H9 (cell line): ENCODE data around the gene TMEM108. TPM values are rescaled to one million over a fixed set of nuclear protein-coding genes. Genes with fewer than 3 reads are reported as not detected.

ENCODE experiments used
- DNase-seq: peaks from one replicate; pipeline ENCODE4 v3.0.0-alpha.2; 2017
- H2AFZ ChIP-seq: one replicate; pipeline ENCODE4 v1.6.1; 2013; ENCODE audit warnings: mild to moderate bottlenecking, low read length, control low read depth, moderate library complexity
- H2AK5ac ChIP-seq: 2 replicates; pipeline ENCODE4 v1.6.1; 2013; ENCODE audit warnings: low read length, control low read depth, mixed read lengths; ENCODE audit not compliant: insufficient read length
- H2BK120ac ChIP-seq: one replicate; pipeline ENCODE4 v1.6.1; 2013; ENCODE audit warnings: low read depth, mild to moderate bottlenecking, low read length, control low read depth, inconsistent platforms; ENCODE audit not compliant: poor library complexity, severe bottlenecking
- H2BK12ac ChIP-seq: 2 replicates; pipeline ENCODE4 v1.6.1; 2013; ENCODE audit warnings: low read length, control low read depth, mixed read lengths, low read depth; ENCODE audit not compliant: insufficient read length
- H2BK15ac ChIP-seq: 2 replicates; pipeline ENCODE4 v1.6.1; 2013; ENCODE audit warnings: low read depth, low read length, control low read depth
- H2BK20ac ChIP-seq: one replicate; pipeline ENCODE4 v1.6.1; 2013; ENCODE audit warnings: low read depth, mild to moderate bottlenecking, low read length, control low read depth, inconsistent platforms; ENCODE audit not compliant: poor library complexity, severe bottlenecking
- H2BK5ac ChIP-seq: 2 replicates; pipeline ENCODE4 v1.6.1; 2013; ENCODE audit warnings: low read length, control low read depth, mixed read lengths; ENCODE audit not compliant: insufficient read length
- H3K14ac ChIP-seq: 2 replicates; pipeline ENCODE4 v1.6.1; 2013; ENCODE audit warnings: low read length, control low read depth; ENCODE audit not compliant: insufficient read depth
- H3K18ac ChIP-seq: 2 replicates; pipeline ENCODE4 v1.6.1; 2013; ENCODE audit warnings: low read depth, mild to moderate bottlenecking, mixed read lengths, low read length, control low read depth; ENCODE audit not compliant: insufficient read length
- H3K23ac ChIP-seq: 2 replicates; pipeline ENCODE4 v1.6.1; 2013; ENCODE audit warnings: low read length, control low read depth, mixed read lengths, low read depth; ENCODE audit not compliant: insufficient read length
- H3K23me2 ChIP-seq: 2 replicates; pipeline ENCODE4 v1.6.1; 2013; ENCODE audit warnings: low read depth, mild to moderate bottlenecking, mixed read lengths, low read length, control low read depth; ENCODE audit not compliant: insufficient read length, poor library complexity, severe bottlenecking
- H3K27ac ChIP-seq: 2 replicates; pipeline ENCODE4 v1.5.1; 2013; ENCODE audit warnings: low read length, control low read depth, mixed read lengths, low read depth; ENCODE audit not compliant: insufficient read length
- H3K27me3 ChIP-seq: 2 replicates; pipeline ENCODE4 v1.6.1; 2013; ENCODE audit warnings: low read length, control low read depth, inconsistent platforms; ENCODE audit not compliant: insufficient read depth
- H3K4ac ChIP-seq: 2 replicates; pipeline ENCODE4 v1.6.1; 2013; ENCODE audit warnings: low read depth, mild to moderate bottlenecking, control low read depth, inconsistent platforms, low read length, moderate library complexity
- H3K4me1 ChIP-seq: 2 replicates; pipeline ENCODE4 v1.6.1; 2013; ENCODE audit warnings: low read length, control low read depth, inconsistent platforms; ENCODE audit not compliant: insufficient read depth
- H3K4me2 ChIP-seq: 2 replicates; pipeline ENCODE4 v1.6.1; 2013; ENCODE audit warnings: low read length, control low read depth, mixed read lengths; ENCODE audit not compliant: insufficient read length, insufficient read depth
- H3K56ac ChIP-seq: 2 replicates; pipeline ENCODE4 v1.6.1; 2013; ENCODE audit warnings: low read depth, mild to moderate bottlenecking, mixed read lengths, low read length, control low read depth; ENCODE audit not compliant: insufficient read length
- H3K79me1 ChIP-seq: 2 replicates; pipeline ENCODE4 v1.6.1; 2013; ENCODE audit warnings: low read depth, mild to moderate bottlenecking, moderate library complexity, low read length, control low read depth, inconsistent platforms; ENCODE audit not compliant: insufficient read depth, poor library complexity, severe bottlenecking
- H3K79me2 ChIP-seq: 2 replicates; pipeline ENCODE4 v1.6.1; 2013; ENCODE audit warnings: low read length, control low read depth, inconsistent platforms; ENCODE audit not compliant: insufficient read depth
- H3K9ac ChIP-seq: 2 replicates; pipeline ENCODE4 v1.6.1; 2013; ENCODE audit warnings: low read length, control low read depth, mixed read lengths; ENCODE audit not compliant: insufficient read length; ENCODE audit errors: extremely low read depth
- H3K9me3 ChIP-seq: one replicate; pipeline ENCODE4 v1.6.1; 2013; ENCODE audit warnings: low read depth, low read length, inconsistent platforms; ENCODE audit not compliant: control insufficient read depth
- H3T11ph ChIP-seq: one replicate; pipeline ENCODE4 v1.6.1; 2013; ENCODE audit warnings: mild to moderate bottlenecking, low read length, control low read depth, inconsistent platforms
- H4K20me1 ChIP-seq: one replicate; pipeline ENCODE4 v1.6.1; 2013; ENCODE audit not compliant: control insufficient read depth, insufficient read length, insufficient read depth
- H4K5ac ChIP-seq: 2 replicates; pipeline ENCODE4 v1.6.1; 2013; ENCODE audit warnings: low read depth, mild to moderate bottlenecking, mixed read lengths, low read length, control low read depth; ENCODE audit not compliant: insufficient read length
- H4K8ac ChIP-seq: replicated peaks from 2 replicates; pipeline ENCODE4 v1.6.1; 2013; ENCODE audit warnings: low read length, control low read depth, mixed read lengths, low read depth; ENCODE audit not compliant: insufficient read length
- H4K91ac ChIP-seq: 2 replicates; pipeline ENCODE4 v1.6.1; 2013; ENCODE audit warnings: low read depth, mild to moderate bottlenecking, moderate library complexity, mixed read lengths, low read length, control low read depth; ENCODE audit not compliant: insufficient read length
- H3K27ac Mint-ChIP-seq, 3 experiments: 2 replicates in 2 of 3; 3 replicates in 1 of 3; pipeline ENCODE4 v1.8.0; 2020 to 2021; ENCODE audit warnings: mixed read lengths in 3 of 3, mild to moderate bottlenecking in 1 of 3, moderate library complexity in 1 of 3
- H3K27me3 Mint-ChIP-seq: 2 replicates; pipeline ENCODE4 v1.8.0; 2021; ENCODE audit warnings: low read depth, mild to moderate bottlenecking, moderate library complexity, mixed read lengths
- H3K36me3 Mint-ChIP-seq, 3 experiments: 2 replicates in 2 of 3; 3 replicates in 1 of 3; pipeline ENCODE4 v1.8.0; 2020 to 2021; ENCODE audit warnings: low read depth in 3 of 3, mixed read lengths in 3 of 3; ENCODE audit not compliant: insufficient read depth in 1 of 3
- H3K4me1 Mint-ChIP-seq, 2 experiments: 2 replicates each; pipeline ENCODE4 v1.8.0; 2020; ENCODE audit warnings: mixed read lengths in 2 of 2
- H3K4me3 Mint-ChIP-seq, 2 experiments: 2 replicates in 1 of 2; 3 replicates in 1 of 2; pipeline ENCODE4 v1.8.0; 2020 to 2021; ENCODE audit warnings: mild to moderate bottlenecking in 2 of 2, mixed read lengths in 2 of 2, moderate library complexity in 1 of 2
- H3K9me3 Mint-ChIP-seq, 2 experiments: 2 replicates in 1 of 2; 3 replicates in 1 of 2; pipeline ENCODE4 v1.8.0; 2020; ENCODE audit warnings: mild to moderate bottlenecking in 2 of 2, mixed read lengths in 2 of 2, moderate library complexity in 1 of 2
- CTCF ChIP-seq: fragments of 200-600 bp; sonication (generic); conservative IDR thresholded peaks from 3 replicates; pipeline ENCODE4 v1.8.0; 2021; ENCODE audit warnings: antibody characterized with exemption, mild to moderate bottlenecking
- WGBS: extraction: QIAGEN DNeasy Blood & Tissue Kit; methylation state at CpG from one replicate; pipeline ENCODE4 v1.1.7; 2013; ENCODE audit warnings: missing lambda C conversion rate, low lambda C conversion rate, mixed read lengths; ENCODE audit not compliant: insufficient read length; ENCODE audit errors: extremely low coverage; 5-methylcytosine and 5-hydroxymethylcytosine counted together
- total RNA-seq: library from RNA; stranded (reverse); gene quantifications from 2 replicates; pipeline ENCODE4 v1.2.1, GENCODE V29; 2021

The TMEM108 gene
- total RNA-seq, 1 experiment from 2014 or later = 5.0 TPM

- Histone ChIP-seq H3K23me2 (no peaks in the 10 kb centered on the region), H3K18ac (no peak overlapping the region), H3K23ac (no peak overlapping the region), H2BK15ac (no peak overlapping the region), H2AFZ (no peak overlapping the region), H4K91ac (no peak overlapping the region), H3K79me2 (no peaks in the 10 kb centered on the region), H3K56ac (no peak overlapping the region), H3K27me3 (no peaks in the 10 kb centered on the region), H4K5ac (no peak overlapping the region), H3K4me2 (no peak overlapping the region), H4K8ac (no peak overlapping the region), H3K14ac (no peak overlapping the region), H2BK120ac (no peak overlapping the region), H3K9ac (no peak overlapping the region), H3K4ac (no peak overlapping the region), H2AK5ac (no peak overlapping the region), H3K79me1 (no peaks in the 10 kb centered on the region), H2BK5ac (no peak overlapping the region), H3K27ac (no peak overlapping the region), H2BK20ac (no peak overlapping the region), H4K20me1 (no peaks in the 10 kb centered on the region), H3K9me3 (no peaks in the 10 kb centered on the region), H3T11ph (no peak overlapping the region), H2BK12ac (no peak overlapping the region), H3K4me1 (no peaks in the 10 kb centered on the region)
- Mint-ChIP-seq H3K4me3 (no peak overlapping the region), H3K27ac (no peak overlapping the region; a peak in 1 of 7 replicates), H3K36me3 (no peaks in the 10 kb centered on the region), H3K27me3 (no peaks in the 10 kb centered on the region), H3K4me1 (peaks cover 6 to 11% of the 10 kb centered on the region in 2 experiments), H3K9me3 (no peaks in the 10 kb centered on the region)
- no peak for TF ChIP-seq CTCF
- WGBS = no CpG with 5 or more reads among the region's 3 CpGs
- no peak for DNase-seq
Measured at GRCh38 chr3:133113526-133113925, 75.3 kb downstream of the TMEM108 start.
